HG03457 (cell line): ENCODE results near the gene MOB3B.

Source experiments
- ATAC-seq: cut with Tn5 transposase; IDR thresholded peaks from one replicate; pipeline ENCODE4 v1.9.1; 2021; ENCODE audit warnings: moderate number of reproducible peaks; ENCODE audit not compliant: unreplicated experiment

The MOB3B gene

GRCh38 chr9:27369591-27369990, 160.0 kb downstream of the MOB3B start:
- ATAC-seq: no peak

- no peak for ATAC-seq
Observed at GRCh38 chr9:27368316-27368985, 161.2 kb downstream of the MOB3B start.

- ATAC-seq: no peak
Observed at GRCh38 chr9:27367921-27368315, 161.7 kb downstream of the MOB3B start.

- peak; percentile 54 for ATAC-seq
Observed at GRCh38 chr9:27367175-27367798, 162.3 kb downstream of the MOB3B start.

- peak; percentile 84 for ATAC-seq
Observed at GRCh38 chr9:27365707-27366376, 163.8 kb downstream of the MOB3B start.

GRCh38 chr9:27362447-27363210, 167.0 kb downstream of the MOB3B start:
- ATAC-seq: no peak

- ATAC-seq: no peak
Observed at GRCh38 chr9:27361492-27361891, 168.1 kb downstream of the MOB3B start.

GRCh38 chr9:27359763-27360162, 169.9 kb downstream of the MOB3B start:
- ATAC-seq: no peak

- no peak for ATAC-seq
Observed at GRCh38 chr9:27358007-27358406, 171.6 kb downstream of the MOB3B start.

- no peak for ATAC-seq
Observed at GRCh38 chr9:27356446-27356845, 173.2 kb downstream of the MOB3B start.

GRCh38 chr9:27355166-27355565, 174.4 kb downstream of the MOB3B start:
- no peak for ATAC-seq

- peak; percentile 65 for ATAC-seq
Observed at GRCh38 chr9:27353474-27354229, 176.0 kb downstream of the MOB3B start.

GRCh38 chr9:27353166-27353473, 176.5 kb downstream of the MOB3B start:
- ATAC-seq: no peak

- no peak for ATAC-seq
Observed at GRCh38 chr9:27352457-27353165, 177.0 kb downstream of the MOB3B start.

GRCh38 chr9:27351438-27351837, 178.2 kb downstream of the MOB3B start:
- no peak for ATAC-seq

GRCh38 chr9:27350382-27350976, 179.1 kb downstream of the MOB3B start:
- no peak for ATAC-seq

GRCh38 chr9:27349698-27350080, 179.9 kb downstream of the MOB3B start:
- no peak for ATAC-seq

GRCh38 chr9:27348785-27349697, 180.6 kb downstream of the MOB3B start:
- ATAC-seq: no peak

- no peak for ATAC-seq
Observed at GRCh38 chr9:27347889-27348288, 181.7 kb downstream of the MOB3B start.
